Panc1 (cell line): ENCODE measurements around the gene TBX21. TPM values are rescaled to one million over a fixed set of nuclear protein-coding genes. Genes with fewer than 3 reads are reported as not detected.

ENCODE experiments used
- ATAC-seq: fragments of 200-7000 bp; cut with Tn5 transposase; 2 replicates; pipeline ENCODE4 v1.9.1; 2020; ENCODE audit warnings: mild to moderate bottlenecking, moderate library complexity
- BruUV-seq: library from RNA; stranded (reverse); fragments of 400-500 nt; replicated peaks from 2 replicates; lab custom pipeline; 2021; lab: Mats Ljungman, UMichigan
- CTCF ChIA-PET: fragments of 300-600 bp; sonication (Branson Sonifier 250); formaldehyde crosslinking; loops from one replicate; lab custom pipeline; 2022; ENCODE audit warnings: antibody characterized with exemption; lab: Charles Lee
- POLR2A ChIA-PET: fragments of 300-600 bp; sonication (Branson Sonifier 250); formaldehyde crosslinking; loops from one replicate; lab custom pipeline; 2022; ENCODE audit warnings: antibody characterized with exemption; lab: Charles Lee
- DNase-seq: peaks from one replicate; pipeline ENCODE4 v3.0.0-alpha.2; 2010; ENCODE audit warnings: low read depth, low spot score
- H3K27ac ChIP-seq: 2 replicates; pipeline ENCODE4 v1.5.1; 2011; ENCODE audit warnings: mild to moderate bottlenecking, low read length, inconsistent platforms
- H3K27me3 ChIP-seq: fragments of 200-500 bp; sonication (Bioruptor generic); 2 replicates; pipeline ENCODE4 v1.6.0; 2014; ENCODE audit warnings: low read length, inconsistent platforms; ENCODE audit not compliant: control insufficient read depth, insufficient read depth
- H3K36me3 ChIP-seq: fragments of 200-500 bp; sonication (Bioruptor generic); 2 replicates; pipeline ENCODE4 v1.5.1; 2014; ENCODE audit warnings: inconsistent platforms, mild to moderate bottlenecking, low read length, moderate library complexity; ENCODE audit not compliant: control insufficient read depth, insufficient read depth
- H3K4me1 ChIP-seq: 2 replicates; pipeline ENCODE4 v1.5.1; 2011; ENCODE audit warnings: inconsistent platforms, mild to moderate bottlenecking, low read length, moderate library complexity; ENCODE audit not compliant: control insufficient read depth, insufficient read depth
- H3K4me3 ChIP-seq, 2 experiments: 2 replicates each; pipeline ENCODE4 v1.5.1; 2011 to 2012; ENCODE audit warnings: low read depth in 2 of 2, low read length in 2 of 2, mild to moderate bottlenecking in 2 of 2, inconsistent platforms in 1 of 2, moderate library complexity in 1 of 2
- H3K9me3 ChIP-seq: fragments of 200-500 bp; sonication (Bioruptor generic); 2 replicates; pipeline ENCODE4 v1.5.1; 2014; ENCODE audit warnings: low read depth, mild to moderate bottlenecking, inconsistent platforms, low read length, moderate library complexity; ENCODE audit not compliant: control insufficient read depth, insufficient read depth
- POLR2AphosphoS5 ChIP-seq: IDR thresholded peaks from 2 replicates; pipeline ENCODE4 v1.6.1; 2012; ENCODE audit warnings: mild to moderate bottlenecking, low read depth, low read length, moderate library complexity
- SIN3A ChIP-seq: IDR thresholded peaks from 2 replicates; pipeline ENCODE4 v1.6.1; 2012; ENCODE audit warnings: low read depth, mild to moderate bottlenecking, low read length, moderate library complexity, borderline replicate concordance; ENCODE audit not compliant: insufficient read depth
- TCF7L2 ChIP-seq: IDR thresholded peaks from 2 replicates; pipeline ENCODE4 v1.6.1; 2011; ENCODE audit warnings: mild to moderate bottlenecking, low read depth, low read length, inconsistent platforms
- in situ Hi-C: cut with HindIII; loops from 2 replicates; pipeline ENCODE4 v1.10.0; 2016; ENCODE audit warnings: low sequenced_read_pairs, low pct_unique_long_range_greater_than_20kb
- intact Hi-C: fragments of 100-400 bp; cut with micrococcal nuclease; formaldehyde crosslinking; loops from one replicate; pipeline ENCODE4 v1.10.0; 2022; ENCODE audit not compliant: unreplicated experiment
- total RNA-seq: library from RNA; stranded (reverse); gene quantifications from one replicate; pipeline ENCODE4 v1.2.1, GENCODE V29; 2021; ENCODE audit not compliant: unreplicated experiment
- TF ChIP-seq, protein P1 (sequence below), 2 experiments: IDR thresholded peaks; 2 replicates each; pipeline ENCODE4 v1.6.1; 2011 to 2012; ENCODE audit warnings: low read depth in 2 of 2, control low read depth in 1 of 2, low read length in 1 of 2, mild to moderate bottlenecking in 1 of 2, moderate library complexity in 1 of 2; ENCODE audit not compliant: insufficient read depth in 1 of 2
- TF ChIP-seq, protein P2 (sequence below): fragments of 450-650 bp; IDR thresholded peaks from 2 replicates; pipeline ENCODE4 v1.5.1; 2017; ENCODE audit warnings: mild to moderate bottlenecking

Gene TBX21
- total RNA-seq, 1 experiment from 2014 or later: 0.10 TPM

DNA sequence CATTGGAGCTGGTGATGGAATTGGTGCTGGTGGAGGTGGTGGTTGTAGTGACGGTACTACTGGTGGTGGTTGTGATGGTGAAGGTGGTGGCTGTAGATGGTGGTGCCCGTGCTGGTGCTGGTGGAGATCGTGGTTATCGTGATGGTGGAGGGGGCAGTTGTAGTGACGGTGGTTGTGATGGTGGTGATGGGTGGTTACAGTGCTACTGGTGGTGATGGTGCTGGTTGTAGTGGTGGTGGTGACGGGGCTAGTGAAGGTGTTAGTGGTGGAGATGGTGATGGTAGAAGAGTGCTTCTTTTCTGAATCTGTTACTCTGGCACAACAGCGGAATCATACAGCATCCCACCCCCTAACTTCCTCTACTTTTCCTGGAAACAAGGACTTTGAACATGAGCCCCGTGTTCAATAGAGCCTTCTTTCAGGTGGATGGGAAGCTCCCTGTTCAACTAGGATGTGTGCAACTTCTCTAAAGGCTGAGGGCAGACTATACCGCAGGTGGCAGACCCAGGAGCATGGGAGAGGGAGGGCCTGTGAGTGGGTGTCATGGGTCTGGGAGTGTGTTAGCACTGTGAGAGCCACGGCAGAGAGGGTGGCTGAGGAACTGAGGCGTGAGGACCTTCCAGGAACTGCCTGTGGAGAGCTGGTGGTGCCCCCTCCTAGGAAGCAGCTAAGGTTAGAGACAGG is 8.2 kb downstream of the TBX21 start:
- Histone ChIP-seq H3K9me3 (no peaks in the 10 kb centered on the region), H3K4me1 (no peaks in the 10 kb centered on the region), H3K27me3 (peaks cover 2% of the 10 kb centered on the region; the same call in 1 of the 2 replicates), H3K36me3 (no peaks in the 10 kb centered on the region), H3K4me3 (no peak overlapping the region), H3K27ac (no peak overlapping the region)
- no peak for TF ChIP-seq TCF7L2
- no peak for TF ChIP-seq POLR2AphosphoS5
- TF ChIP-seq, protein P1, sequence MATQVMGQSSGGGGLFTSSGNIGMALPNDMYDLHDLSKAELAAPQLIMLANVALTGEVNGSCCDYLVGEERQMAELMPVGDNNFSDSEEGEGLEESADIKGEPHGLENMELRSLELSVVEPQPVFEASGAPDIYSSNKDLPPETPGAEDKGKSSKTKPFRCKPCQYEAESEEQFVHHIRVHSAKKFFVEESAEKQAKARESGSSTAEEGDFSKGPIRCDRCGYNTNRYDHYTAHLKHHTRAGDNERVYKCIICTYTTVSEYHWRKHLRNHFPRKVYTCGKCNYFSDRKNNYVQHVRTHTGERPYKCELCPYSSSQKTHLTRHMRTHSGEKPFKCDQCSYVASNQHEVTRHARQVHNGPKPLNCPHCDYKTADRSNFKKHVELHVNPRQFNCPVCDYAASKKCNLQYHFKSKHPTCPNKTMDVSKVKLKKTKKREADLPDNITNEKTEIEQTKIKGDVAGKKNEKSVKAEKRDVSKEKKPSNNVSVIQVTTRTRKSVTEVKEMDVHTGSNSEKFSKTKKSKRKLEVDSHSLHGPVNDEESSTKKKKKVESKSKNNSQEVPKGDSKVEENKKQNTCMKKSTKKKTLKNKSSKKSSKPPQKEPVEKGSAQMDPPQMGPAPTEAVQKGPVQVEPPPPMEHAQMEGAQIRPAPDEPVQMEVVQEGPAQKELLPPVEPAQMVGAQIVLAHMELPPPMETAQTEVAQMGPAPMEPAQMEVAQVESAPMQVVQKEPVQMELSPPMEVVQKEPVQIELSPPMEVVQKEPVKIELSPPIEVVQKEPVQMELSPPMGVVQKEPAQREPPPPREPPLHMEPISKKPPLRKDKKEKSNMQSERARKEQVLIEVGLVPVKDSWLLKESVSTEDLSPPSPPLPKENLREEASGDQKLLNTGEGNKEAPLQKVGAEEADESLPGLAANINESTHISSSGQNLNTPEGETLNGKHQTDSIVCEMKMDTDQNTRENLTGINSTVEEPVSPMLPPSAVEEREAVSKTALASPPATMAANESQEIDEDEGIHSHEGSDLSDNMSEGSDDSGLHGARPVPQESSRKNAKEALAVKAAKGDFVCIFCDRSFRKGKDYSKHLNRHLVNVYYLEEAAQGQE (IDR thresholded peaks at IDR 0.05; ENCODE audit: insufficient read depth in 1 of 2, low read depth in 2 of 2, low read length in 1 of 2): no peak
- no peak for TF ChIP-seq SIN3A
- TF ChIP-seq, protein P2, sequence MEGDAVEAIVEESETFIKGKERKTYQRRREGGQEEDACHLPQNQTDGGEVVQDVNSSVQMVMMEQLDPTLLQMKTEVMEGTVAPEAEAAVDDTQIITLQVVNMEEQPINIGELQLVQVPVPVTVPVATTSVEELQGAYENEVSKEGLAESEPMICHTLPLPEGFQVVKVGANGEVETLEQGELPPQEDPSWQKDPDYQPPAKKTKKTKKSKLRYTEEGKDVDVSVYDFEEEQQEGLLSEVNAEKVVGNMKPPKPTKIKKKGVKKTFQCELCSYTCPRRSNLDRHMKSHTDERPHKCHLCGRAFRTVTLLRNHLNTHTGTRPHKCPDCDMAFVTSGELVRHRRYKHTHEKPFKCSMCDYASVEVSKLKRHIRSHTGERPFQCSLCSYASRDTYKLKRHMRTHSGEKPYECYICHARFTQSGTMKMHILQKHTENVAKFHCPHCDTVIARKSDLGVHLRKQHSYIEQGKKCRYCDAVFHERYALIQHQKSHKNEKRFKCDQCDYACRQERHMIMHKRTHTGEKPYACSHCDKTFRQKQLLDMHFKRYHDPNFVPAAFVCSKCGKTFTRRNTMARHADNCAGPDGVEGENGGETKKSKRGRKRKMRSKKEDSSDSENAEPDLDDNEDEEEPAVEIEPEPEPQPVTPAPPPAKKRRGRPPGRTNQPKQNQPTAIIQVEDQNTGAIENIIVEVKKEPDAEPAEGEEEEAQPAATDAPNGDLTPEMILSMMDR: no peak
- POLR2A ChIA-PET: no interaction called here
- intact Hi-C loops (no loop called here), in situ Hi-C loops (no loop called here)
- no TSS peak for BruUV-seq
- ATAC-seq (no peak), DNase-seq (no peak)
- CTCF ChIA-PET: no interaction called here

DNA sequence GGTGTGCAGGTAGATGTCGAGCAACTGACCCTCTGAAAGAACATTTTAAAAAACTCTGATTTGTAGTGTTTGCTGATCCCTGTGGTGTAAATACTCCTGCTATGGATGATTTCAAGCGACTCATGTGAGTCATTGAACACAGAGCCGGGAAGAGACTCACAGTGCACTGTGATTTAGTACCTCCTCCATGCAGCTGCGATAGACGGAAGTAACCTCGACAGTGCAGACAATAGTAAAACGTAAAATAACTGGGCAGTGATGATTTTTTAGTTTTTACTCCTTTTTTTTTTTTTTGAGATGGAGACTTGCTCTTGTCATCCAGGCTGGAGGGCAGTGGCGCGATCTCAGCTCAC is 8.7 kb downstream of the TBX21 start:
- intact Hi-C loops: no loop called here
- CTCF ChIA-PET: no interaction called here
- ATAC-seq: no peak
- Histone ChIP-seq H3K4me1 (no peaks in the 10 kb centered on the region), H3K36me3 (no peaks in the 10 kb centered on the region), H3K9me3 (no peaks in the 10 kb centered on the region), H3K4me3 (no peak overlapping the region), H3K27me3 (peaks cover 3% of the 10 kb centered on the region; the same call in 1 of the 2 replicates), H3K27ac (no peak overlapping the region)
- POLR2A ChIA-PET: no interaction called here
- no TSS peak for BruUV-seq
- in situ Hi-C loops: no loop called here
- no peak for DNase-seq
- no peak for TF ChIP-seq TCF7L2
- no peak for TF ChIP-seq POLR2AphosphoS5
- TF ChIP-seq, protein P1 (IDR thresholded peaks at IDR 0.05; ENCODE audit: insufficient read depth in 1 of 2, low read depth in 2 of 2, low read length in 1 of 2): no peak
- no peak for TF ChIP-seq SIN3A
- TF ChIP-seq, protein P2: no peak
